Fibroblast of villous mesenchyme (primary cell): ENCODE results near the gene SERPIND1. TPM values are rescaled to one million over a fixed set of nuclear protein-coding genes. Genes with fewer than 3 reads are reported as not detected.

Source experiments
- DNase-seq: peaks from one replicate; pipeline ENCODE4 v3.0.0-alpha.2; 2010; ENCODE audit warnings: low read depth
- H3K4me3 ChIP-seq: 2 replicates; pipeline ENCODE4 v1.5.1; 2011; ENCODE audit warnings: low read depth, mild to moderate bottlenecking, low read length
- CTCF ChIP-seq: IDR thresholded peaks from 2 replicates; pipeline ENCODE4 v1.5.1; 2012; ENCODE audit warnings: low read depth, mild to moderate bottlenecking, low read length; ENCODE audit not compliant: insufficient read depth
- total RNA-seq: library from RNA; depleted of rRNA; stranded (reverse); fragments of >200 nt; gene quantifications from 2 replicates; pipeline ENCODE4 v1.2.3, GENCODE V29; 2012

SERPIND1 gene
- total RNA-seq, 1 donor: under 0.01 TPM

GRCh38 chr22:20738394-20739089, 35.4 kb upstream of the SERPIND1 start:
- TF ChIP-seq CTCF: no peak
- DNase-seq: no peak

GRCh38 chr22:20740222-20740951, 33.5 kb upstream of the SERPIND1 start:
- DNase-seq: no peak
- H3K4me3 ChIP-seq: no peak overlapping the region
- TF ChIP-seq CTCF: no peak

More at GRCh38 chr22:20738394-20739089, 35.4 kb upstream of the SERPIND1 start:
- no peak overlapping the region for H3K4me3 ChIP-seq

- H3K4me3 ChIP-seq: no peak overlapping the region
- DNase-seq: no peak
- no peak for TF ChIP-seq CTCF
Observed at GRCh38 chr22:20741008-20741633, 32.8 kb upstream of the SERPIND1 start.

- no peak overlapping the region for H3K4me3 ChIP-seq
- peak; percentile 31 for DNase-seq
- peak; percentile 74 for TF ChIP-seq CTCF
Observed at GRCh38 chr22:20741634-20742581, 32.0 kb upstream of the SERPIND1 start.

GRCh38 chr22:20742764-20743163, 31.1 kb upstream of the SERPIND1 start:
- H3K4me3 ChIP-seq: no peak overlapping the region
- DNase-seq: no peak
- TF ChIP-seq CTCF: no peak

- DNase-seq: no peak
- no peak for TF ChIP-seq CTCF
- H3K4me3 ChIP-seq: no peak overlapping the region
Observed at GRCh38 chr22:20744456-20744855, 29.5 kb upstream of the SERPIND1 start.
